Central memory CD8-positive, alpha-beta T cell (primary cell): ENCODE measurements around the gene CPED1.
"Not testable (repeated sequence)": the region's sequence is repeated elsewhere in the genome, so short reads cannot be mapped to it uniquely, and the experiment has no call there.

Source experiments
- ATAC-seq: fragments of 150-1000 bp; cut with Tn5 transposase; replicated peaks from 2 replicates; pipeline ENCODE4 v1.10.0; 2022; ENCODE audit warnings: mild to moderate bottlenecking, moderate FRiP score, moderate number of reproducible peaks; ENCODE audit not compliant: poor library complexity, severe bottlenecking; ENCODE audit errors: extremely low read depth
- DNase-seq, 2 donors: peaks; one replicate each; pipeline ENCODE4 v3.0.0; 2021; ENCODE audit warnings: low spot score in 2 of 2
- H3K27ac Mint-ChIP-seq: one replicate; pipeline ENCODE4 v1.8.0; 2022; ENCODE audit warnings: low read depth, mild to moderate bottlenecking, moderate library complexity, mixed read lengths
- H3K27me3 Mint-ChIP-seq: one replicate; pipeline ENCODE4 v1.8.0; 2022; ENCODE audit warnings: mixed read lengths
- H3K36me3 Mint-ChIP-seq: one replicate; pipeline ENCODE4 v1.8.0; 2022; ENCODE audit warnings: mild to moderate bottlenecking, moderate library complexity, mixed read lengths; ENCODE audit not compliant: insufficient read depth
- H3K4me1 Mint-ChIP-seq: one replicate; pipeline ENCODE4 v1.8.0; 2022; ENCODE audit warnings: mixed read lengths
- H3K4me3 Mint-ChIP-seq: one replicate; pipeline ENCODE4 v1.8.0; 2022; ENCODE audit warnings: mild to moderate bottlenecking, moderate library complexity, mixed read lengths
- H3K9me3 Mint-ChIP-seq: one replicate; pipeline ENCODE4 v1.8.0; 2022; ENCODE audit warnings: mixed read lengths

CPED1 gene

DNA sequence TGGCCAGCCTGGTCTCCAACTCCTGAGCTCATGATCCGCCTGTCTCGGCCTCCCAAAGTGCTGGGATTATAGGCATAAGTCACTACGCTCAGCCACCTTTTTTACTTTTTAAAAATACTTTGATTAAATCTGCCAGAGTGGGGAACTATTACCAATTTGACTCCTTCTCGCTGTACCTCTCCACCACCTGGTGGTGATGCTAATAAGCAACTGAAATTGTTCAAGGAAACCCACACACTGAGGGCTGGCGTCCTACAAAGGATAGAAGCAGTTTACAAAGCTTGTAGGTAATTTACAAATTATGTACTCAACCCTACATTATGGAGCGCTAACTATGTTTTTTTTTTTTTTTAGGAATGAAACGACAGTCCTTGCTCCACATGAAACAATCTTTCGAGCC, 111.1 kb downstream of the CPED1 start:
- Mint-ChIP-seq H3K4me1 (no peaks in the 10 kb centered on the region), H3K36me3 (no peaks in the 10 kb centered on the region), H3K4me3 (no peak overlapping the region), H3K27ac (no peak overlapping the region), H3K27me3 (peaks cover 41% of the 10 kb centered on the region), H3K9me3 (no peaks in the 10 kb centered on the region)
- no peak for ATAC-seq
- no peak for DNase-seq

DNA sequence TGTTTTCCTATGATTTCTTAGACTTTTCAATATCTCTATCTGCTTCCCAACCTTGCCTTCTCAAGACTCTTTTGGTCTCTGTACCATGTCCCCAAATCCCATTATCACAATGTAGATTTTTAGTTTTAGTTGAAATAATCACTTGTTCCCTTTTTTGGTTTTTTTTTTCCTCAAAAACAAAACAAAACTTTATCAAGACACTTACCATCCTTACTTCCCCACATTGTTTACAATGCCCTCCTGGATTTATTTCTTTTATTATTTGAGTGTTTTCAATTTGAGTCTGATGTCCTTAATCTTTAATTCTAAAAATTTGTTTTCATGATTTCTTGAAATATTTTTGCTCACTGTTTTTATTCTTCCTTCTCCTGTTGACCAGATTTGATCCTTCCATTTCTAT, 112.6 kb downstream of the CPED1 start:
- Mint-ChIP-seq H3K27ac (no peak overlapping the region), H3K4me1 (no peaks in the 10 kb centered on the region)

DNA sequence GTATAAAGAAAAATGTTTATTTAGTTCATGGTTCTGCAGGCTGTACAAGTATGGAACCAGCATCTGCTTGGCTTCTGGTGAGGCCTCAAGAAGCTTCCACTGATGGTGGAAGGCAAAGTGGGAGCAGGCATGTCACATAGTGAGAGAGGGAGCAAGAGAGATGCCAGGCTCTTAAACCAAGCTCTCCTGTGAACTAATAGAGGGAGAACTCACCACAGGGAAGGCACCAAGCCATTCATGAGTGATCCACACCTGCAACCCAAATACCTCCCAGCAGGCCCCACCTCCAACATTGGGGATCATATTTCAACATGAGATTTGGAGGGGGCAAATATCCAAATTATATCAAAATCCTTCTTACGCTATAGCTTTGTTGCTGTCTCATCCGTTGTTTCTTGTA, 113.1 kb downstream of the CPED1 start:
- ATAC-seq: no peak
- Mint-ChIP-seq H3K36me3 (no peaks in the 10 kb centered on the region), H3K27me3 (peaks cover 35% of the 10 kb centered on the region), H3K27ac (no peak overlapping the region), H3K4me3 (no peak overlapping the region), H3K4me1 (no peaks in the 10 kb centered on the region), H3K9me3 (no peaks in the 10 kb centered on the region)
- no peak for DNase-seq

More for the DNA sequence above, 112.6 kb downstream of the CPED1 start:
- H3K27me3 Mint-ChIP-seq: peaks cover 33% of the 10 kb centered on the region
- no peaks in the 10 kb centered on the region for H3K9me3 Mint-ChIP-seq
- no peak overlapping the region for H3K4me3 Mint-ChIP-seq
- no peak for DNase-seq
- no peaks in the 10 kb centered on the region for H3K36me3 Mint-ChIP-seq
- no peak for ATAC-seq

DNA sequence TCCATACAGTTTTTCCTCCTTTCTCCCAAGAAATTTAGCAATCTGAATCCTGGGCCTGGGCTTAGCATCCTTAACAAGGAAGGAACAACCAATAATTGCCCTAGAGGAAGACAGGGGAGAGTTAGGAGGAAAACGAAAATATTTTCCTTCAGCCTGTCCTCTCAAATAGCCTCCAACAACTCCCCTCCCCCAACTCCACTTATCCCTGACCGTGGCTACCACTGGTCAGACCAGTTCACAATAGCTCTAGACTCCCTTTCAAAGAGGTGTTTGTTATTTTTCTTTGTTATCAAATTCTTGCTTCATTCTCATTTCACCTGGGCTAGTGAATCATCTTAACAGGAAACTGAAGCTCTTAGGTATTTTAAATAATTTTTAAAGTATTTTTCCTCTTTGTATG, 114.1 kb downstream of the CPED1 start:
- ATAC-seq (no peak), DNase-seq (no peak)
- Mint-ChIP-seq H3K4me1 (no peaks in the 10 kb centered on the region), H3K9me3 (no peaks in the 10 kb centered on the region), H3K4me3 (no peak overlapping the region), H3K27me3 (peaks cover 37% of the 10 kb centered on the region), H3K36me3 (no peaks in the 10 kb centered on the region), H3K27ac (no peak overlapping the region)

DNA sequence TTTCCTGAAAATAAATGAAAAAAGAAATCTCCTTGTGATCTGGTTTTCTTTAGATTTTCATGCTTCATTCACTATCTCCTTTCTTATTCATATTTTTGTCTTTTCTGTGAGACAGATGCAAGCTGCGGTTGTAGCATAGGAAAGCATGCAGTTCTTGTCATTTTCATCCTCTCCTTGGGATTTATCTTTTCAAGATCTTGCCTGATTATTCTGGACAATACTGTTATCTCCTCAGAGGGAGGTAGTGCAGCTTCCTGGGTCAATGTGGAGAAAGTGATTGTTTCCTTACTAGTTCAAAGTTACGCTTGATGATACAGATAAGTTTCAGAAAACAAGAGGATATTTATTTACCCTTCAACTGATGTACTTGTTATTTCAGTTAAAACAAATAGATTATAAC, 114.6 kb downstream of the CPED1 start:
- no peak overlapping the region for H3K27ac Mint-ChIP-seq
- no peaks in the 10 kb centered on the region for H3K4me1 Mint-ChIP-seq
- H3K9me3 Mint-ChIP-seq: no peaks in the 10 kb centered on the region
- ATAC-seq (no peak), DNase-seq (no peak)
- H3K27me3 Mint-ChIP-seq: peaks cover 32% of the 10 kb centered on the region
- no peak overlapping the region for H3K4me3 Mint-ChIP-seq
- no peaks in the 10 kb centered on the region for H3K36me3 Mint-ChIP-seq

GRCh38 chr7:121103579-121103978, 115.1 kb downstream of the CPED1 start:
- Mint-ChIP-seq H3K9me3 (no peaks in the 10 kb centered on the region), H3K27ac (no peak overlapping the region), H3K27me3 (peaks cover 32% of the 10 kb centered on the region), H3K4me3 (no peak overlapping the region), H3K4me1 (no peaks in the 10 kb centered on the region), H3K36me3 (no peaks in the 10 kb centered on the region)
- ATAC-seq (no peak), DNase-seq (no peak)

DNA sequence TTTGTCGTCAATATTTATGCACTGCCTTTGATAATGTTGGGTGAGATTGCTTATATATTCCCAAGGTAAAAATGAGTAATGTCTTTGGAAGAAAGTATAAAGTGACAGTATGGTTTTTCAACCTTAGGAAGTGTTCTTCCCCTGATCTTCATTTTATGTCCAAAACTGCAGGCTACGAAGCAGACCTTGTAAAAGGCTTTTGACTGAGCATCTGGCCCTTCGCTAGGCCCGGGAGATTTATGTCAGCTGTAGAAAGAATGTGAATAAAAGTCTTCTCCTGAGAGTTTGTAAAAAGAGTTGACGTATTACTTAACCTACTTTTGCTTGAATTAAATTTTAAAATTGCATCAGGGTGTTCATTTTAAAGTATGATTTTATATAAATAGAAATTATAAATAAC, 116.8 kb downstream of the CPED1 start:
- peaks cover 47% of the 10 kb centered on the region for H3K27me3 Mint-ChIP-seq
- no peaks in the 10 kb centered on the region for H3K4me1 Mint-ChIP-seq
- H3K9me3 Mint-ChIP-seq: no peaks in the 10 kb centered on the region
- H3K27ac Mint-ChIP-seq: no peak overlapping the region
- H3K36me3 Mint-ChIP-seq: peaks cover 3% of the 10 kb centered on the region
- DNase-seq: no peak
- no peak overlapping the region for H3K4me3 Mint-ChIP-seq
- ATAC-seq: no peak

DNA sequence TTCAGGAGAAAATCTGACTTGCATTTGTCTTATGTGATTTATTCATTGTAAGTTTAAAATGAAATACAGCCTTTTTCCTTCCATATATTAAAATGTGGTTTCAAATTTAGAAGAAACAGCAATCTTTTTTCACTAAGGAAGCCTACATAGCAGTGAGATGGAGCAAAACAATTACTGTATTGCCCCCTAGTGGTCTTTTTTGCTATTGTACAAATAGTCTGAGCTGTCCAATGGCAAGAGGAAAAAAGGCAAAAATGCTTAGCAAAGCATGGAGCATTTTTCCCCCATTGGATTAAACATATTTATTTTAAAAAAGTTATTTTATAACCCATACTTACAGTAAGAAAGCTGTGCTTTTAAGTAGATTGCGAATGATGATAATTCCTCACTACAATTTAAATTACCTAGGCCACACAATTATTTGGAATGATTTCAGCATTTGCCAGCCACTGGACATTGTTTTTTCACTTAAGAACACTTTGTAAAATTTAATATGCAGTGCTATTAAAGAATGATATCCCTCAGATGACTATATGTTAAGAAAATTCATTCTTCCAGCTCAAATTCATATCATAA, 119.5 kb downstream of the CPED1 start:
- no peaks in the 10 kb centered on the region for H3K9me3 Mint-ChIP-seq
- no peaks in the 10 kb centered on the region for H3K4me1 Mint-ChIP-seq
- H3K27me3 Mint-ChIP-seq: peaks cover 33% of the 10 kb centered on the region
- H3K27ac Mint-ChIP-seq: no peak overlapping the region
- peaks cover 3% of the 10 kb centered on the region for H3K36me3 Mint-ChIP-seq
- peak; percentile 78 for ATAC-seq
- no peak for DNase-seq
- H3K4me3 Mint-ChIP-seq: no peak overlapping the region

DNA sequence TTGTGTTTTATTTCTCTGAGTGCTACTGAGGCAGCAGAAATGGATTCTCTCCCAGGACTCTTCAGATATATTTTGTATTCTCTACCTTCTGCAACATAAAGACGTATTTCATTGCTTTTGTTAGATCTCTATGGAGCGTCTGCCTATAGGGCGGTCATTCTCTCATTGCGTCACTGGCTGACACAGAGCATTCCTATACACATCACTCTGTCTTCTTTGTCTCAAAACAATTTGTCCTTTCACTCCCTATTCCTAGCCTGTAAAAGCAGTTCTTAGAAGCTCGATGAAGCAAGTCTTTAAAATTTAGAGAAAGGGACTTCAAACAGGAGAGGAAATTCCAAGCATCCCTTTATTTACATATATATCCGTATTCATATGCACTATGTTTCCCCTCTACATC, 120.6 kb downstream of the CPED1 start:
- ATAC-seq: no peak
- Mint-ChIP-seq H3K36me3 (peaks cover 3% of the 10 kb centered on the region), H3K27ac (no peak overlapping the region), H3K4me1 (no peaks in the 10 kb centered on the region), H3K27me3 (peaks cover 33% of the 10 kb centered on the region), H3K4me3 (no peak overlapping the region), H3K9me3 (no peaks in the 10 kb centered on the region)
- DNase-seq: no peak

DNA sequence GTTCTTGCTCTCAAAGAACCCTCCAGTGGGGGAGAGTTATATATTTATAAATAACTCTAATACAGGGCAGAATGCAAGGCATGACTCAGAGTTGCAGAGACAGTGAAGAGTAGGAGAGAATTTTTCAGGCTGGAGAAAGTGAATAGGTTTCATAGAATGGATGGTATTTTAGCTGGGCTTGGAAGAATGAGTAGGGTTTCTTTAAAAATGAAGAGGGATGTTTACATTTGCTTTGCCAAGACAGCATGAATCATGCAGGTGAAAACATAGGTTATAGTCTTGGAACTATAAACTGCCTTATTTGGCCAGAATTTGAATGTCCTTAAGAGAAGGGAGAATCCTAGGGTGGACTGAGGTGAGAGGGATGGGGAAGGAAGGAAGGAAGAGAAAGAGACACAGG, 124.8 kb downstream of the CPED1 start:
- Mint-ChIP-seq H3K4me1 (no peaks in the 10 kb centered on the region), H3K9me3 (no peaks in the 10 kb centered on the region), H3K36me3 (peaks cover 3% of the 10 kb centered on the region), H3K4me3 (no peak overlapping the region), H3K27me3 (peaks cover 33% of the 10 kb centered on the region), H3K27ac (no peak overlapping the region)
- no peak for ATAC-seq
- DNase-seq: no peak

GRCh38 chr7:121116396-121116795, 127.9 kb downstream of the CPED1 start:
- ATAC-seq (no peak), DNase-seq (no peak)
- Mint-ChIP-seq H3K9me3 (no peaks in the 10 kb centered on the region), H3K27ac (no peak overlapping the region), H3K36me3 (no peaks in the 10 kb centered on the region), H3K27me3 (peaks cover 9% of the 10 kb centered on the region), H3K4me1 (no peaks in the 10 kb centered on the region), H3K4me3 (no peak overlapping the region)

- H3K27ac Mint-ChIP-seq: no peak overlapping the region
- no peaks in the 10 kb centered on the region for H3K9me3 Mint-ChIP-seq
- no peak overlapping the region for H3K4me3 Mint-ChIP-seq
- ATAC-seq (no peak), DNase-seq (no peak)
- no peaks in the 10 kb centered on the region for H3K4me1 Mint-ChIP-seq
- no peaks in the 10 kb centered on the region for H3K36me3 Mint-ChIP-seq
- H3K27me3 Mint-ChIP-seq: peaks cover 9% of the 10 kb centered on the region
Measured at GRCh38 chr7:121119047-121119446, 130.5 kb downstream of the CPED1 start.

GRCh38 chr7:121123032-121123431, 134.5 kb downstream of the CPED1 start:
- no peak overlapping the region for H3K27ac Mint-ChIP-seq
- no peaks in the 10 kb centered on the region for H3K27me3 Mint-ChIP-seq
- no peaks in the 10 kb centered on the region for H3K36me3 Mint-ChIP-seq
- no peak overlapping the region for H3K4me3 Mint-ChIP-seq
- no peaks in the 10 kb centered on the region for H3K9me3 Mint-ChIP-seq
- ATAC-seq (no peak), DNase-seq (no peak)
- H3K4me1 Mint-ChIP-seq: no peaks in the 10 kb centered on the region

DNA sequence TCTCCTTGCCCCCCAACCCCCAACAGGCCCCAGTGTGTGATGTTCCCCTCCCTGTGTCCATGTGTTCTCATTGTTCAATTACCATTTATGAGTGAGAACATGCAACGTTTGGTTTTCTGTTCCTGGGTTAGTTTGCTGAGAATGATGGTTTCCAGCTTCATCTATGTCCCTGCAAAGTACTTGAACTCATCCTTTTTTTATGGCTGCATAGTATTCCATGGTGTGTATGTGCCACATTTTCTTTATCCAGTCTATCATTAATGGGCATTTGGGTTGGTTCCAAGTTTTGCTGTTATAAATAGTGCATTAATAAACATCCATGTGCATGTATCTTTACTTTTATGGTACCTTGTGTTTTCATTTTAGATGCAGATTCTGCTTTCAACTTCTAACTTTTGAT, 136.9 kb downstream of the CPED1 start:
- not testable (repeated sequence) for H3K4me1 Mint-ChIP-seq, H3K27ac Mint-ChIP-seq, H3K4me3 Mint-ChIP-seq, H3K36me3 Mint-ChIP-seq, DNase-seq, H3K9me3 Mint-ChIP-seq, ATAC-seq, H3K27me3 Mint-ChIP-seq
